IPS-NIHi11 (cell line): ENCODE measurements around the gene KCNQ1.

Source experiments
- DNase-seq: peaks from one replicate; pipeline ENCODE4 v3.0.0; 2012; ENCODE audit warnings: mixed read lengths, low spot score

The KCNQ1 gene

GRCh38 chr11:2570211-2570811 is 125.5 kb downstream of the KCNQ1 start:
- DNase-seq = no peak

GRCh38 chr11:2570841-2571597 is 126.2 kb downstream of the KCNQ1 start:
- no peak for DNase-seq

GRCh38 chr11:2571598-2572281 is 126.9 kb downstream of the KCNQ1 start:
- no peak for DNase-seq

GRCh38 chr11:2572491-2573239 is 127.9 kb downstream of the KCNQ1 start:
- DNase-seq = no peak

- DNase-seq = no peak
Measured at GRCh38 chr11:2573240-2574042, 128.6 kb downstream of the KCNQ1 start.

- no peak for DNase-seq
Measured at GRCh38 chr11:2574043-2574552, 129.3 kb downstream of the KCNQ1 start.

- DNase-seq = no peak
Measured at GRCh38 chr11:2574553-2575535, 130.0 kb downstream of the KCNQ1 start.

- no peak for DNase-seq
Measured at GRCh38 chr11:2575591-2576051, 130.8 kb downstream of the KCNQ1 start.

- no peak for DNase-seq
Measured at GRCh38 chr11:2576111-2576510, 131.3 kb downstream of the KCNQ1 start.

GRCh38 chr11:2576549-2576948 is 131.7 kb downstream of the KCNQ1 start:
- no peak for DNase-seq

- DNase-seq = no peak
Measured at GRCh38 chr11:2577031-2577990, 132.5 kb downstream of the KCNQ1 start.

GRCh38 chr11:2577991-2578928 is 133.5 kb downstream of the KCNQ1 start:
- no peak for DNase-seq

- DNase-seq = no peak
Measured at GRCh38 chr11:2578929-2579270, 134.1 kb downstream of the KCNQ1 start.

GRCh38 chr11:2579315-2580060 is 134.7 kb downstream of the KCNQ1 start:
- no peak for DNase-seq

- DNase-seq = peak; percentile 9
Measured at GRCh38 chr11:2580061-2580421, 135.2 kb downstream of the KCNQ1 start.

- peak; percentile 5 for DNase-seq
Measured at GRCh38 chr11:2580571-2581001, 135.8 kb downstream of the KCNQ1 start.
